Neural cell (in vitro differentiated cells): ENCODE data around the gene PRDM2. TPM values are rescaled to one million over a fixed set of nuclear protein-coding genes. Genes with fewer than 3 reads are reported as not detected.

ENCODE experiments used
- H2AFZ ChIP-seq: fragments of 200-600, 300-800 bp; sonication (generic), shearing (Covaris generic); 2 replicates; pipeline ENCODE4 v1.6.0; 2014; ENCODE audit warnings: low read depth, mild to moderate bottlenecking, antibody characterized with exemption, low read length, moderate library complexity
- H3F3A ChIP-seq: fragments of 200-600 bp; shearing (Covaris generic); 2 replicates; pipeline ENCODE4 v1.6.1; 2016; ENCODE audit warnings: mild to moderate bottlenecking, moderate library complexity, mixed read lengths, antibody characterized with exemption, low read length; ENCODE audit not compliant: insufficient read depth, poor library complexity, severe bottlenecking
- H3K27ac ChIP-seq: fragments of 200-600, 300-800 bp; sonication (generic), shearing (Covaris generic); 2 replicates; pipeline ENCODE4 v1.5.1; 2014; ENCODE audit warnings: mild to moderate bottlenecking, low read length, moderate library complexity
- H3K27me3 ChIP-seq: fragments of 300-800, 200-600 bp; sonication (generic), shearing (Covaris generic); 2 replicates; pipeline ENCODE4 v1.6.0; 2014; ENCODE audit warnings: mild to moderate bottlenecking, low read depth, low read length, moderate library complexity; ENCODE audit not compliant: insufficient read depth
- H3K36me3 ChIP-seq: fragments of 300-800, 200-600 bp; sonication (generic), shearing (Covaris generic); 2 replicates; pipeline ENCODE4 v1.5.1; 2014; ENCODE audit warnings: mild to moderate bottlenecking, antibody characterized with exemption, low read length, moderate library complexity; ENCODE audit not compliant: insufficient read depth
- H3K4me2 ChIP-seq: fragments of 300-800, 200-600 bp; sonication (generic), shearing (Covaris generic); 2 replicates; pipeline ENCODE4 v1.6.0; 2014; ENCODE audit warnings: mild to moderate bottlenecking, low read length
- H3K4me3 ChIP-seq: fragments of 300-800, 200-600 bp; sonication (generic), shearing (Covaris generic); 2 replicates; pipeline ENCODE4 v1.5.1; 2014; ENCODE audit warnings: mild to moderate bottlenecking, low read length, moderate library complexity
- H3K79me2 ChIP-seq: fragments of 200-600 bp; shearing (Covaris generic); replicated peaks from 2 replicates; pipeline ENCODE4 v1.6.0; 2014; ENCODE audit warnings: mild to moderate bottlenecking, low read length, moderate library complexity; ENCODE audit not compliant: insufficient read depth
- H3K9ac ChIP-seq: fragments of 300-800, 200-600 bp; sonication (generic), shearing (Covaris generic); 2 replicates; pipeline ENCODE4 v1.6.1; 2016; ENCODE audit warnings: mild to moderate bottlenecking, low read length, mixed read lengths
- H3K9me2 ChIP-seq: fragments of 200-600 bp; shearing (Covaris generic); 2 replicates; pipeline ENCODE4 v1.6.1; 2016; ENCODE audit warnings: mild to moderate bottlenecking, low read length, mixed read lengths; ENCODE audit not compliant: insufficient read depth
- H3K9me3 ChIP-seq: fragments of 200-600, 300-800 bp; sonication (generic), shearing (Covaris generic); 2 replicates; pipeline ENCODE4 v1.6.1; 2016; ENCODE audit warnings: mild to moderate bottlenecking, mixed run types, low read length, moderate library complexity, mixed read lengths
- H4K20me1 ChIP-seq: fragments of 200-600 bp; shearing (Covaris generic); 2 replicates; pipeline ENCODE4 v1.6.1; 2016; ENCODE audit warnings: mild to moderate bottlenecking, mixed run types; ENCODE audit not compliant: insufficient read depth
- CTCF ChIP-seq: fragments of 450-650 bp; IDR thresholded peaks from 2 replicates; pipeline ENCODE4 v1.5.1; 2014; ENCODE audit warnings: antibody characterized with exemption, mild to moderate bottlenecking, moderate library complexity; ENCODE audit not compliant: poor library complexity, severe bottlenecking
- EP300 ChIP-seq: fragments of 450-650 bp; conservative IDR thresholded peaks from 2 replicates; pipeline ENCODE4 v1.6.1; 2014; ENCODE audit warnings: antibody characterized with exemption, mild to moderate bottlenecking, moderate library complexity; ENCODE audit not compliant: poor library complexity, severe bottlenecking
- MXI1 ChIP-seq: fragments of 450-650 bp; conservative IDR thresholded peaks from 2 replicates; pipeline ENCODE4 v1.6.1; 2014; ENCODE audit warnings: antibody characterized with exemption, mild to moderate bottlenecking; ENCODE audit not compliant: poor library complexity, severe bottlenecking
- POLR2AphosphoS5 ChIP-seq: IDR thresholded peaks from 2 replicates; pipeline ENCODE4 v1.6.1; 2012
- RAD21 ChIP-seq: fragments of 450-650 bp; conservative IDR thresholded peaks from 2 replicates; pipeline ENCODE4 v1.6.1; 2014; ENCODE audit warnings: antibody characterized with exemption, mild to moderate bottlenecking, moderate library complexity
- REST ChIP-seq: IDR thresholded peaks from 2 replicates; pipeline ENCODE4 v1.6.1; 2012; ENCODE audit warnings: borderline replicate concordance
- SMC3 ChIP-seq: fragments of 450-650 bp; conservative IDR thresholded peaks from 2 replicates; pipeline ENCODE4 v1.6.1; 2014; ENCODE audit warnings: antibody characterized with exemption, mild to moderate bottlenecking, moderate library complexity; ENCODE audit not compliant: poor library complexity
- TAF1 ChIP-seq: IDR thresholded peaks from 2 replicates; pipeline ENCODE4 v1.6.1; 2012; ENCODE audit warnings: low read depth
- polyA plus RNA-seq: library from polyadenylated mRNA; depleted of rRNA; stranded (reverse); fragments of >200 nt; gene quantifications from 2 replicates; pipeline ENCODE4 v1.2.3, GENCODE V29; 2014
- small RNA-seq, 3 experiments: library from RNA; depleted of rRNA; stranded (forward); fragments of <200 nt; gene quantifications; one replicate each; pipeline ENCODE3, GENCODE V24; 2012

PRDM2 gene
- polyA plus RNA-seq, 1 donor from 2014 or later, result 10.7 TPM

GRCh38 chr1:13871886-13872285 is 171.9 kb downstream of the PRDM2 start:
- Histone ChIP-seq H3K27ac (no peak overlapping the region), H3K79me2 (no peaks in the 10 kb centered on the region), H3K9me2 (no peaks in the 10 kb centered on the region), H3K27me3 (no peaks in the 10 kb centered on the region), H3K36me3 (no peaks in the 10 kb centered on the region), H3K9me3 (no peaks in the 10 kb centered on the region), H3K4me2 (no peak overlapping the region), H3F3A (peaks cover 5% of the 10 kb centered on the region), H2AFZ (no peak overlapping the region), H4K20me1 (no peaks in the 10 kb centered on the region), H3K9ac (no peak overlapping the region), H3K4me3 (no peak overlapping the region)
- TF ChIP-seq POLR2AphosphoS5, result peak; percentile 100
- TF ChIP-seq SMC3, result no peak
- peak; percentile 70 for TF ChIP-seq REST
- no peak for TF ChIP-seq CTCF
- no peak for TF ChIP-seq TAF1
- TF ChIP-seq MXI1, result no peak
- peak; percentile 100 for TF ChIP-seq EP300

- Histone ChIP-seq H3K79me2 (no peaks in the 10 kb centered on the region), H3K9me2 (no peaks in the 10 kb centered on the region), H3K27ac (no peak overlapping the region), H3K27me3 (no peaks in the 10 kb centered on the region), H3K9ac (no peak overlapping the region), H3F3A (peaks cover 5% of the 10 kb centered on the region), H2AFZ (no peak overlapping the region), H3K4me3 (no peak overlapping the region), H3K36me3 (no peaks in the 10 kb centered on the region), H3K9me3 (no peaks in the 10 kb centered on the region), H3K4me2 (no peak overlapping the region), H4K20me1 (no peaks in the 10 kb centered on the region)
- TF ChIP-seq POLR2AphosphoS5, result no peak
- TF ChIP-seq MXI1, result no peak
- no peak for TF ChIP-seq SMC3
- no peak for TF ChIP-seq RAD21
These were observed 173.0 kb downstream of the PRDM2 start for GRCh38 chr1:13873032-13873431.

Small RNA genes within 50 kb of the gene (small RNA-seq; reads per million reads assigned to genes)
- gene RF00564, result 0 reads per million in 3 experiments

Other genes with a start within 250 kb of the PRDM2 start
- gene LRRC38, start 186.2 kb upstream of the PRDM2 start, polyA plus RNA-seq, result not detected in 2 replicates
- 0.16 and 0.63 TPM in 2 replicates for gene PDPN, start 116.4 kb upstream of the PRDM2 start, polyA plus RNA-seq